LoVo (cell line): ENCODE results near the gene ABCC9.
"Not testable (repeated sequence)": the region's sequence is repeated elsewhere in the genome, so short reads cannot be mapped to it uniquely, and the experiment has no call there.

Experiments
- DNase-seq: peaks from one replicate; pipeline ENCODE4 v3.0.0-alpha.2; 2016; ENCODE audit warnings: low spot score

ABCC9 gene

GRCh38 chr12:21814814-21815213 lies 126.4 kb downstream of the ABCC9 start:
- no peak for DNase-seq

GRCh38 chr12:21814327-21814726 lies 126.9 kb downstream of the ABCC9 start:
- DNase-seq: no peak

GRCh38 chr12:21813751-21814150 lies 127.5 kb downstream of the ABCC9 start:
- no peak for DNase-seq

- DNase-seq: no peak
Measured at GRCh38 chr12:21813125-21813524, 128.1 kb downstream of the ABCC9 start.

- DNase-seq: not testable (repeated sequence)
Measured at GRCh38 chr12:21812340-21812739, 128.9 kb downstream of the ABCC9 start.

GRCh38 chr12:21809100-21809499 lies 132.1 kb downstream of the ABCC9 start:
- no peak for DNase-seq

- no peak for DNase-seq
Measured at GRCh38 chr12:21806255-21806654, 135.0 kb downstream of the ABCC9 start.

GRCh38 chr12:21801522-21802288 lies 139.5 kb downstream of the ABCC9 start:
- no peak for DNase-seq

- DNase-seq: no peak
Measured at GRCh38 chr12:21800011-21800410, 141.2 kb downstream of the ABCC9 start.

- no peak for DNase-seq
Measured at GRCh38 chr12:21797539-21797938, 143.7 kb downstream of the ABCC9 start.

- DNase-seq: no peak
Measured at GRCh38 chr12:21795648-21796328, 145.4 kb downstream of the ABCC9 start.

GRCh38 chr12:21794807-21795595 lies 146.2 kb downstream of the ABCC9 start:
- DNase-seq: not testable (repeated sequence)

GRCh38 chr12:21789687-21790086 lies 151.5 kb downstream of the ABCC9 start:
- not testable (repeated sequence) for DNase-seq

- DNase-seq: no peak
Measured at GRCh38 chr12:21788089-21788983, 152.9 kb downstream of the ABCC9 start.

GRCh38 chr12:21786041-21786531 lies 155.1 kb downstream of the ABCC9 start:
- no peak for DNase-seq

- not testable (repeated sequence) for DNase-seq
Measured at GRCh38 chr12:21782723-21783122, 158.5 kb downstream of the ABCC9 start.

GRCh38 chr12:21780786-21781185 lies 160.4 kb downstream of the ABCC9 start:
- DNase-seq: no peak

GRCh38 chr12:21776175-21776574 lies 165.1 kb downstream of the ABCC9 start:
- DNase-seq: no peak

- no peak for DNase-seq
Measured at GRCh38 chr12:21775133-21775820, 165.9 kb downstream of the ABCC9 start.

- peak; percentile 36 for DNase-seq
Measured at GRCh38 chr12:21774358-21775132, 166.7 kb downstream of the ABCC9 start, which contains the start of gene KCNJ8. KCNJ8 (minus strand) TSS chr12:21774706; CDS start chr12:21773616, 1,090 bp downstream.
